WERI-Rb-1 (cell line): ENCODE data around the gene EGLN1.

ENCODE experiments used
- DNase-seq: peaks from one replicate; pipeline ENCODE4 v3.0.0-alpha.2; 2020
- H3K27ac ChIP-seq: fragments of 250-450 bp; sonication (Bioruptor Pico); 2 replicates; pipeline ENCODE4 v1.5.1; 2020; ENCODE audit warnings: mild to moderate bottlenecking, moderate library complexity
- H3K27me3 ChIP-seq: fragments of 250-450 bp; sonication (Bioruptor Pico); 2 replicates; pipeline ENCODE4 v1.5.1; 2021; ENCODE audit warnings: mild to moderate bottlenecking, low read depth, moderate library complexity; ENCODE audit not compliant: insufficient read depth, severe bottlenecking
- H3K36me3 ChIP-seq: fragments of 250-450 bp; sonication (Bioruptor Pico); 2 replicates; pipeline ENCODE4 v1.5.1; 2020; ENCODE audit warnings: mild to moderate bottlenecking, moderate library complexity
- H3K4me3 ChIP-seq: 2 replicates; pipeline ENCODE4 v1.5.1; 2011; ENCODE audit warnings: low read depth, mild to moderate bottlenecking, control low read depth, low read length
- H3K9me3 ChIP-seq: fragments of 250-450 bp; sonication (Bioruptor Pico); 2 replicates; pipeline ENCODE4 v1.5.1; 2021; ENCODE audit warnings: mild to moderate bottlenecking, moderate library complexity; ENCODE audit not compliant: severe bottlenecking
- TF ChIP-seq, protein P1 (sequence below): IDR thresholded peaks from 2 replicates; pipeline ENCODE4 v1.5.1; 2011; ENCODE audit warnings: low read depth, mild to moderate bottlenecking, control low read depth, inconsistent platforms, low read length

EGLN1 gene

DNA sequence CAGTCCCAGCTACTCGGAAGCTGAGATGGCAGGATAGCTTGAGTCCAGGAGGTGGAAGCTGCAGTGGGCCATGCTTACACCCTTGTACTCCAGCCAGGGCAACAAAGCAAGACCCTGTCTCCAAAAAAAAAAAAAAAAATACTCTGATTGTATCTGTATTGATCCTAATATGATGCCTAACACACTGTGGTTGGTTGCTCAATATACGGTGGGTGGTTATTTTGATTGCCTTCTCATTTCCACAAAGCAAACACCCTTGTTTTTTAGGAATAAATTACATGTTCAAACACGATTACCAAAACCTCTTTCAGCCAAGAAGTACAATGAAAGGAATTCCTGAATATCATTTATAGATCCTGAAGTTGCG is 3.4 kb downstream of the EGLN1 start:
- peaks cover 8% of the 10 kb centered on the region for H3K27me3 ChIP-seq
- TF ChIP-seq, protein P1, sequence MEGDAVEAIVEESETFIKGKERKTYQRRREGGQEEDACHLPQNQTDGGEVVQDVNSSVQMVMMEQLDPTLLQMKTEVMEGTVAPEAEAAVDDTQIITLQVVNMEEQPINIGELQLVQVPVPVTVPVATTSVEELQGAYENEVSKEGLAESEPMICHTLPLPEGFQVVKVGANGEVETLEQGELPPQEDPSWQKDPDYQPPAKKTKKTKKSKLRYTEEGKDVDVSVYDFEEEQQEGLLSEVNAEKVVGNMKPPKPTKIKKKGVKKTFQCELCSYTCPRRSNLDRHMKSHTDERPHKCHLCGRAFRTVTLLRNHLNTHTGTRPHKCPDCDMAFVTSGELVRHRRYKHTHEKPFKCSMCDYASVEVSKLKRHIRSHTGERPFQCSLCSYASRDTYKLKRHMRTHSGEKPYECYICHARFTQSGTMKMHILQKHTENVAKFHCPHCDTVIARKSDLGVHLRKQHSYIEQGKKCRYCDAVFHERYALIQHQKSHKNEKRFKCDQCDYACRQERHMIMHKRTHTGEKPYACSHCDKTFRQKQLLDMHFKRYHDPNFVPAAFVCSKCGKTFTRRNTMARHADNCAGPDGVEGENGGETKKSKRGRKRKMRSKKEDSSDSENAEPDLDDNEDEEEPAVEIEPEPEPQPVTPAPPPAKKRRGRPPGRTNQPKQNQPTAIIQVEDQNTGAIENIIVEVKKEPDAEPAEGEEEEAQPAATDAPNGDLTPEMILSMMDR, result no peak
- no peak overlapping the region for H3K4me3 ChIP-seq
- no peaks in the 10 kb centered on the region for H3K36me3 ChIP-seq
- H3K27ac ChIP-seq, result no peak overlapping the region
- DNase-seq, result no peak
- no peaks in the 10 kb centered on the region for H3K9me3 ChIP-seq

DNA sequence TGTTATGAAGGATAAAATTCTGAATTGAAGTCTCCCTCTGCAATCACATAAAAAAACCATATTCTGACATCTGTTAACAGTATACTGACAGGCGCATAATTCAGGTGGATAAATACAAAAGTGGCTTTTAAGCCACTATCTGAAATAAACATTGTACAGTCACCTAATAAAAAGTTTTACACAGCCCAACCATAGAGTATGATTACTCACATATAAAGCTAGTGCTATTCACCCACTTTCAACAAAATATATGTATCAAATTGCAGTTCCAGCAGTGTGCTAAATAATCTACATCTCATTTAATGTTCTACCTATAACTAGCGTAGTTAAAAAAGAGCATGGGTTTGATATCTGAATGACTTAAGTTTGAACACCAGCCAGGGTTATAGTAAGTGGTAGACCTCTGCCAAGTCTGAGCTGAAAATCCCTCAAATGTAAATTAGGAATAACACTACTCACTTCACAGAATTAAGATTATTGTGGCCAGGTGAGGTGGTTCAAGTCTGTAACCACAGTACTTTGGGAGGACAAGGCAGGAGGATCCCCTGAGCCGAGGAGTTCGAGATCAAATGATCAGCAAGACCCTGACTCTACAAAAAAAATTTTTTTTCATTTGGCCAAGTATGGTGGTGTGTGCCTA is 3.9 kb downstream of the EGLN1 start:
- H3K36me3 ChIP-seq, result no peaks in the 10 kb centered on the region
- TF ChIP-seq, protein P1, result no peak
- H3K27me3 ChIP-seq, result peaks cover 8% of the 10 kb centered on the region
- no peak for DNase-seq
- H3K27ac ChIP-seq, result no peak overlapping the region
- H3K9me3 ChIP-seq, result no peaks in the 10 kb centered on the region
- H3K4me3 ChIP-seq, result no peak overlapping the region

DNA sequence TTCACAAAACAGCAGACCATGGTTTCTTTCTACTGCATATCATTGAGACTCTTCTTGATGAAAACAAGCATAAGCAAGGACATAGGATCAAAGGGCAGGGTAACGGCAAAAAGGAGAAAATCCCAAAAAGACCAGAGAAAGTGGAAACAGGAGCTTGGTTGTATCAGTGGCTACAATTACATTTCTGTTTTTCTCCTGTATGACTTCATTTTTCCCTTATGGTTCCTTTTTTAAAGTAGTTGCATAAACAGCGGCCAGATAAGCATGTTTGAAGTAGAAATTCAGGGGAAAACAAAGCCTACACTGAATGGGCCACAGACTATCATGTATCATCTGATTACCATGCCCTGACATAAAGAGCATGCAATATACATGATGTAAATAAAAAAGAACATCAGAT is 4.6 kb downstream of the EGLN1 start:
- no peak for DNase-seq
- TF ChIP-seq, protein P1, result no peak
- Histone ChIP-seq H3K9me3 (no peaks in the 10 kb centered on the region), H3K36me3 (no peaks in the 10 kb centered on the region), H3K4me3 (no peak overlapping the region), H3K27me3 (peaks cover 8% of the 10 kb centered on the region), H3K27ac (no peak overlapping the region)

DNA sequence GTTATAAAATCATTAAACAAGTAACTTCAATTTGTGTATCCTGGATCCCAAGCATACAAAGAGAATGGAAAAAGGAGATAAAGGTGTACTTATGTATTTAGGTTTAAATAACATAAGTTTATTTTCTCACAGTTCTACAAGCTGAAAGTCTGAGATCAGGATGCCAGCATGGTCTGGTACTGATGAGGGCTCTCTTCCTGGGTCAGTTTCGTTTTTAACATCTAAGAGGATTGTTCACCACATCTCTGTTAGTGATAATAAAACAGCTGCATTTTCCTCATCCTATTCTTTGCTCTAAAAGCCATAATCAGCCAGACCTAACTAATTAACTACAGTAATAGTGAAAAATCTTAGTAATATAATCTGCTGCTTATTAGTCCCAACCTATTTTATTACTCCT is 5.2 kb downstream of the EGLN1 start:
- no peak overlapping the region for H3K4me3 ChIP-seq
- TF ChIP-seq, protein P1, result no peak
- no peaks in the 10 kb centered on the region for H3K9me3 ChIP-seq
- no peak for DNase-seq
- H3K36me3 ChIP-seq, result no peaks in the 10 kb centered on the region
- H3K27me3 ChIP-seq, result peaks cover 8% of the 10 kb centered on the region
- no peak overlapping the region for H3K27ac ChIP-seq

DNA sequence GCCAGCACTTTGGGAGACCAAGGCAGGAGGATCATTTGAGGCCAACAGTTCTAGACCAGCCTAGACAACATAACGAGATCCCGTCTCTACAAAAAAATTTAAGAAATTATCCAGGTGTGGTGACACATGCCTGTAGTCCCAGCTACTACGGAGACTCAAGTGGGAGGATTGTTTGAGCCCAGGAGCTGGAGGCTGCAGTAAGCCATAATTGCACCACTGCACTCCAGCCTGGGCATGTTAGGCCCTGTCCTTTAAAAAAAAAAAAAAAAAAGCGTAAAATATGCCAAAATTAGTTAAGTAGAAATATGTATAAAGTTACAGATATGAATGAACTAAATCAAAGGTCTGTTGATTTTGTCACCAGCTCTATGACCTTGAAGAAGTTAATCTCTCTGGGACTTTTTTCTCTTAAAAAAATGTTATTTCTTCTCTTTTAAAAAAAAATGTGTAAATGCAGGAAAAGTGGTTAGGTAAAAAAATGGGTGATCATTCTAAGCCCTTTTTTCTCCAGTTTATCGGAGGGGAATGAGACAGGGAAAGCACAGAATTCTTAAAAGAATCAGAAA is 7.0 kb downstream of the EGLN1 start:
- H3K36me3 ChIP-seq, result no peaks in the 10 kb centered on the region
- TF ChIP-seq, protein P1, result no peak
- no peaks in the 10 kb centered on the region for H3K9me3 ChIP-seq
- no peak overlapping the region for H3K4me3 ChIP-seq
- peaks cover 3% of the 10 kb centered on the region for H3K27me3 ChIP-seq
- no peak overlapping the region for H3K27ac ChIP-seq
- no peak for DNase-seq
